ENCODE data around the gene SH3BP2.

DNA sequence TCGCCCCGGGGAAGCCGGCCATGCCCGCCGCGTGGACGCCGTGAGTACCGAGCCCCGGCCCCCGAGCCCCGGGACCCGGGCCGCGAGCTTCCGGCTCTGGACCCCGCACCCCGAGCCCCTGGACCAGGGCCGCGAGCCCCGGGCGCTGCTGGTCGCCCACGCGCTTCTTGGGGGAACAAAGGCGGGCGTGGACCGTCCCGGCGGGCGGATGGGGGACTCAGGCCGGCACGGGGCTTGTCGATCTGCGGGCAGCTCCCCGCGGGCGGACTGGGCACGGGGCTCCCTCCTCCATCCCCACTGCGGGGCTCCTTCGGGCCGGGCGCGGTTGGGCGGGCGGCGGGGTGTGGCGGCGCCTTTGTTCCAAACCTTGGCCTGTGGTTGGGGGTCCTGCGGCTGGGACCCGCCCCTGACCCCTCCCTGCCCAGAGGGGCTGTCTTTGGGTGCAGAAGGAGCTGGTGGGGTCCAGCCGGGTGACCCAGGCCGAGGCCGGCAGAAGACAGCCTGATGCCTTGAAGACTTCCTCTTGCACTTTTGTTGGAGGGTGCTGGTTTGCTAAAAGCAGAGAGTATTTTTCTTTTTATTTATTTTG lies 25.6 kb downstream of the SH3BP2 start:
- TF ChIP-seq MYC (IDR thresholded peaks at IDR 0.05; ENCODE audit: low read depth, low read length) (no peak), POLR2A (IDR thresholded peaks at IDR 0.05; ENCODE audit: extremely low read depth, insufficient read length) (no peak)
- TF ChIP-seq, protein P1, sequence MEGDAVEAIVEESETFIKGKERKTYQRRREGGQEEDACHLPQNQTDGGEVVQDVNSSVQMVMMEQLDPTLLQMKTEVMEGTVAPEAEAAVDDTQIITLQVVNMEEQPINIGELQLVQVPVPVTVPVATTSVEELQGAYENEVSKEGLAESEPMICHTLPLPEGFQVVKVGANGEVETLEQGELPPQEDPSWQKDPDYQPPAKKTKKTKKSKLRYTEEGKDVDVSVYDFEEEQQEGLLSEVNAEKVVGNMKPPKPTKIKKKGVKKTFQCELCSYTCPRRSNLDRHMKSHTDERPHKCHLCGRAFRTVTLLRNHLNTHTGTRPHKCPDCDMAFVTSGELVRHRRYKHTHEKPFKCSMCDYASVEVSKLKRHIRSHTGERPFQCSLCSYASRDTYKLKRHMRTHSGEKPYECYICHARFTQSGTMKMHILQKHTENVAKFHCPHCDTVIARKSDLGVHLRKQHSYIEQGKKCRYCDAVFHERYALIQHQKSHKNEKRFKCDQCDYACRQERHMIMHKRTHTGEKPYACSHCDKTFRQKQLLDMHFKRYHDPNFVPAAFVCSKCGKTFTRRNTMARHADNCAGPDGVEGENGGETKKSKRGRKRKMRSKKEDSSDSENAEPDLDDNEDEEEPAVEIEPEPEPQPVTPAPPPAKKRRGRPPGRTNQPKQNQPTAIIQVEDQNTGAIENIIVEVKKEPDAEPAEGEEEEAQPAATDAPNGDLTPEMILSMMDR (IDR thresholded peaks at IDR 0.05; ENCODE audit: low read depth, low read length), result no peak

Data from NB4 (cell line).